Measurements from ENCODE around the gene PICALM.

- TF ChIP-seq, protein P1, sequence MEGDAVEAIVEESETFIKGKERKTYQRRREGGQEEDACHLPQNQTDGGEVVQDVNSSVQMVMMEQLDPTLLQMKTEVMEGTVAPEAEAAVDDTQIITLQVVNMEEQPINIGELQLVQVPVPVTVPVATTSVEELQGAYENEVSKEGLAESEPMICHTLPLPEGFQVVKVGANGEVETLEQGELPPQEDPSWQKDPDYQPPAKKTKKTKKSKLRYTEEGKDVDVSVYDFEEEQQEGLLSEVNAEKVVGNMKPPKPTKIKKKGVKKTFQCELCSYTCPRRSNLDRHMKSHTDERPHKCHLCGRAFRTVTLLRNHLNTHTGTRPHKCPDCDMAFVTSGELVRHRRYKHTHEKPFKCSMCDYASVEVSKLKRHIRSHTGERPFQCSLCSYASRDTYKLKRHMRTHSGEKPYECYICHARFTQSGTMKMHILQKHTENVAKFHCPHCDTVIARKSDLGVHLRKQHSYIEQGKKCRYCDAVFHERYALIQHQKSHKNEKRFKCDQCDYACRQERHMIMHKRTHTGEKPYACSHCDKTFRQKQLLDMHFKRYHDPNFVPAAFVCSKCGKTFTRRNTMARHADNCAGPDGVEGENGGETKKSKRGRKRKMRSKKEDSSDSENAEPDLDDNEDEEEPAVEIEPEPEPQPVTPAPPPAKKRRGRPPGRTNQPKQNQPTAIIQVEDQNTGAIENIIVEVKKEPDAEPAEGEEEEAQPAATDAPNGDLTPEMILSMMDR (IDR thresholded peaks at IDR 0.05; ENCODE audit: low read depth, low read length), result no peak
- TF ChIP-seq POLR2A (IDR thresholded peaks at IDR 0.05; ENCODE audit: extremely low read depth, insufficient read length), result no peak
- TF ChIP-seq, protein P2, sequence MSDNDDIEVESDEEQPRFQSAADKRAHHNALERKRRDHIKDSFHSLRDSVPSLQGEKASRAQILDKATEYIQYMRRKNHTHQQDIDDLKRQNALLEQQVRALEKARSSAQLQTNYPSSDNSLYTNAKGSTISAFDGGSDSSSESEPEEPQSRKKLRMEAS (IDR thresholded peaks at IDR 0.05; ENCODE audit: low read depth, low read length), result peak; percentile 68
These were observed 121.2 kb downstream of the PICALM start for GRCh38 chr11:85947431-85948272.

All from NB4 (cell line).